IPS DF 19.7 (cell line): ENCODE data around the gene PPP2R2B.

Experiments
- DNase-seq: peaks from one replicate; pipeline ENCODE4 v3.0.0-alpha.2; 2013; ENCODE audit warnings: low read depth, low spot score

PPP2R2B gene

GRCh38 chr5:146656703-146657102 is 221.9 kb downstream of the PPP2R2B start:
- no peak for DNase-seq

- DNase-seq = no peak
These were observed 225.0 kb downstream of the PPP2R2B start for GRCh38 chr5:146653560-146653959.

GRCh38 chr5:146652547-146652946 is 226.0 kb downstream of the PPP2R2B start:
- DNase-seq = no peak

GRCh38 chr5:146647656-146648199 is 230.8 kb downstream of the PPP2R2B start:
- no peak for DNase-seq

- DNase-seq = no peak
These were observed 232.1 kb downstream of the PPP2R2B start for GRCh38 chr5:146646441-146646840.

GRCh38 chr5:146645342-146645741 is 233.2 kb downstream of the PPP2R2B start:
- no peak for DNase-seq

- no peak for DNase-seq
These were observed 233.7 kb downstream of the PPP2R2B start for GRCh38 chr5:146644831-146645230.

- DNase-seq = no peak
These were observed 234.8 kb downstream of the PPP2R2B start for GRCh38 chr5:146643776-146644175.

GRCh38 chr5:146642410-146642809 is 236.1 kb downstream of the PPP2R2B start:
- DNase-seq = no peak

- DNase-seq = no peak
These were observed 236.6 kb downstream of the PPP2R2B start for GRCh38 chr5:146641941-146642340.

GRCh38 chr5:146640285-146640896 is 238.2 kb downstream of the PPP2R2B start:
- DNase-seq = no peak

- no peak for DNase-seq
These were observed 243.1 kb downstream of the PPP2R2B start for GRCh38 chr5:146635443-146635842.

- DNase-seq = no peak
These were observed 245.2 kb downstream of the PPP2R2B start for GRCh38 chr5:146633323-146633764.

GRCh38 chr5:146632620-146633322 is 245.8 kb downstream of the PPP2R2B start:
- DNase-seq = no peak

- DNase-seq = no peak
These were observed 248.1 kb downstream of the PPP2R2B start for GRCh38 chr5:146630472-146630871.

GRCh38 chr5:146628950-146629349 is 249.6 kb downstream of the PPP2R2B start:
- DNase-seq = no peak

- no peak for DNase-seq
These were observed 251.6 kb downstream of the PPP2R2B start for GRCh38 chr5:146626936-146627335.

- DNase-seq = no peak
These were observed 254.4 kb downstream of the PPP2R2B start for GRCh38 chr5:146624179-146624578.

- DNase-seq = no peak
These were observed 254.9 kb downstream of the PPP2R2B start for GRCh38 chr5:146623666-146624065.

GRCh38 chr5:146623009-146623408 is 255.5 kb downstream of the PPP2R2B start:
- no peak for DNase-seq

- DNase-seq = no peak
These were observed 256.2 kb downstream of the PPP2R2B start for GRCh38 chr5:146622391-146622790.

- DNase-seq = no peak
These were observed 257.9 kb downstream of the PPP2R2B start for GRCh38 chr5:146620669-146621051.

- no peak for DNase-seq
These were observed 258.4 kb downstream of the PPP2R2B start for GRCh38 chr5:146620031-146620668.
